AG04450 (cell line): ENCODE results near the gene SERTAD2. TPM values are rescaled to one million over a fixed set of nuclear protein-coding genes. Genes with fewer than 3 reads are reported as not detected.

Source experiments
- CTCF ChIA-PET: fragments of 300-600, 350-600 bp; formaldehyde crosslinking; extraction: SDS; loops from one replicate; lab custom pipeline; 2022; ENCODE audit warnings: antibody characterized with exemption, inconsistent platforms; lab: Charles Lee
- POLR2A ChIA-PET: fragments of 350-600 bp; formaldehyde crosslinking; extraction: SDS; loops from one replicate; lab custom pipeline; 2021; ENCODE audit warnings: antibody characterized with exemption, inconsistent platforms; lab: Yijun Ruan, JAX
- DNase-seq: peaks from one replicate; pipeline ENCODE4 v3.0.0-alpha.2; 2011; ENCODE audit warnings: low read depth, low spot score
- H3K27ac ChIP-seq: one replicate; pipeline ENCODE4 v1.5.1; 2012; ENCODE audit warnings: low read depth, low read length, control low read depth
- H3K27me3 ChIP-seq: one replicate; pipeline ENCODE4 v1.6.0; 2012; ENCODE audit warnings: low read length; ENCODE audit not compliant: control insufficient read depth, insufficient read depth
- H3K4me3 ChIP-seq: 2 replicates; pipeline ENCODE4 v1.5.1; 2011; ENCODE audit warnings: mild to moderate bottlenecking, low read depth, low read length, control low read depth
- H3K9me3 ChIP-seq: 2 replicates; pipeline ENCODE4 v1.5.1; 2012; ENCODE audit warnings: low read length; ENCODE audit not compliant: control insufficient read depth, insufficient read depth
- CTCF ChIP-seq: IDR thresholded peaks from 2 replicates; pipeline ENCODE4 v1.5.1; 2011; ENCODE audit warnings: low read depth, low read length, control low read depth, inconsistent platforms
- polyA minus RNA-seq: library from RNA; depleted of rRNA, polyadenylated mRNA; stranded (reverse); fragments of >200 nt; gene quantifications from 2 replicates; pipeline ENCODE4 v1.2.3, GENCODE V29; 2011; rRNA and poly(A)+ RNA removed
- polyA plus RNA-seq: library from polyadenylated mRNA; depleted of rRNA; stranded (reverse); fragments of >200 nt; gene quantifications from 2 replicates; pipeline ENCODE4 v1.2.3, GENCODE V29; 2011; rRNA removed

Gene SERTAD2, protein sequence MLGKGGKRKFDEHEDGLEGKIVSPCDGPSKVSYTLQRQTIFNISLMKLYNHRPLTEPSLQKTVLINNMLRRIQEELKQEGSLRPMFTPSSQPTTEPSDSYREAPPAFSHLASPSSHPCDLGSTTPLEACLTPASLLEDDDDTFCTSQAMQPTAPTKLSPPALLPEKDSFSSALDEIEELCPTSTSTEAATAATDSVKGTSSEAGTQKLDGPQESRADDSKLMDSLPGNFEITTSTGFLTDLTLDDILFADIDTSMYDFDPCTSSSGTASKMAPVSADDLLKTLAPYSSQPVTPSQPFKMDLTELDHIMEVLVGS
- polyA plus RNA-seq (9.9 and 10.1 TPM in 2 replicates), polyA minus RNA-seq (12.4 and 20.5 TPM in 2 replicates)

GRCh38 chr2:64653109-64654062 lies at the start of gene SERTAD2:
Gene SERTAD2, minus strand, starts transcription at chr2:64653913. Its CDS starts 17,042 bp downstream, at chr2:64636871.
- Histone ChIP-seq H3K9me3 (no peaks in the 10 kb centered on the region; the same call in 1 of the 2 replicates), H3K4me3 (peak within 1 kb of the TSS; percentile 77), H3K27me3 (no peaks in the 10 kb centered on the region), H3K27ac (peak within 1 kb of the TSS; percentile 94)
- DNase-seq, result peak; percentile 56
- peak; percentile 21 for TF ChIP-seq CTCF
- ChIA-PET CTCF (interaction anchor here (0.6 to 6.4 kb wide), 14 partner anchors 9 to 230 kb away, joined by 3 to 43 read pairs (median 4); partner anchors contain the start of gene AFTPH), POLR2A (interaction anchor here (0.6 to 3.5 kb wide), 26 partner anchors 9 to 783 kb away, joined by 3 to 106 read pairs (median 5); partner anchors contain the start of gene SLC1A4)

GRCh38 chr2:64700133-64700809 lies 46.6 kb upstream of the SERTAD2 start:
- ChIA-PET POLR2A (no interaction called here), CTCF (no interaction called here)
- TF ChIP-seq CTCF, result no peak
- Histone ChIP-seq H3K27ac (no peak overlapping the region), H3K9me3 (0 out of 2 replicates have a peak, but pooled peaks cover 3% of the 10 kb centered on the region), H3K4me3 (no peak overlapping the region), H3K27me3 (no peaks in the 10 kb centered on the region)
- DNase-seq, result no peak

- CTCF ChIA-PET, result no interaction called here
- POLR2A ChIA-PET, result no interaction called here
- Histone ChIP-seq H3K27ac (no peak overlapping the region), H3K4me3 (no peak overlapping the region), H3K9me3 (0 out of 2 replicates have a peak, but pooled peaks cover 3% of the 10 kb centered on the region), H3K27me3 (no peaks in the 10 kb centered on the region)
- DNase-seq, result no peak
- TF ChIP-seq CTCF, result no peak
These were observed 46.0 kb upstream of the SERTAD2 start for GRCh38 chr2:64699712-64700111.

DNA sequence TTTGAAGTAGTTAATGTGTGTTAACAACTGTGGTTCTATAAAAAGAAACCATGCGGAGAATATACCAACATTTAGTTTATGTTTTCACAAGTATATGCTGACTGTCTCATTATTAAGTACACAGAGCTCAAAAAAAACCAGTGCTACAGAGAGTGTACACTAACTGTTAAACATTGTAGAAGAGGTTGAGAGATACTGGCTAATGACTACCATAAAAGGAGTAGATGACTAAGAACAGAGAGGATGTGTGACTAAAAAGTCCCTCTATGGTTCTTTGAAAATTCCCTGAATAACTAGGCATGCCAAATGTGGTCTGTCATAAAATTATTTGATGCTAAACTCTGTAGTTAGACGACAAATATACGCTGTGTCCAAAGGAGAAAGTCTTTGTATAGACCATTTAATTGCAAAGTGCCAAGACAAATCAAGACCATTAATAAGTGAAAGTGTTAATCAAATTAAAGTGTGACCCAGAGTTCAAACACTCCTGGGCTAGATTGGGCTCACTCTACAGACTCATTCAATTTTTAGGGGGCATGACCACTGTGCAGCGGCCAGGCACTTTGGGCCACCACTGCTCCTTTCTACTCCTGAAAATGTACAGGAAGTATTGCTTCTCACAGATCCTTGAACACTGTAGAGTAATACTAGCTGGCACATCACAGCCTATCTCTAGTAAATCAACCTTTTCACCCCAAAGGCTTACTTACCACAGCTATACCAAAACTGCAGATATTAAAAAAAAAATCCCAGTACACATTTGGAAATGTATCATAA lies 45.1 kb upstream of the SERTAD2 start:
- no peaks in the 10 kb centered on the region for H3K27me3 ChIP-seq
- no peak overlapping the region for H3K4me3 ChIP-seq
- H3K27ac ChIP-seq, result peak overlapping the region; percentile 52
- POLR2A ChIA-PET, result interaction anchor here (1.0 kb wide), 1 partner anchor 45 kb away, joined by 4 read pairs; the partner anchor contains the start of gene SERTAD2
- TF ChIP-seq CTCF, result no peak
- 0 out of 2 replicates have a peak, but pooled peaks cover 3% of the 10 kb centered on the region for H3K9me3 ChIP-seq
- peak; percentile 44 for DNase-seq
- CTCF ChIA-PET, result no interaction called here
